H1 (cell line): ENCODE measurements around the gene MRPL36. TPM values are rescaled to one million over a fixed set of nuclear protein-coding genes. Genes with fewer than 3 reads are reported as not detected.

Experiments
- CTCF ChIA-PET: fragments of 300-600 bp; sonication (Branson Sonifier 250); formaldehyde crosslinking; loops from one replicate; lab custom pipeline; 2021; ENCODE audit not compliant: partially characterized antibody; lab: Charles Lee
- POLR2A ChIA-PET: fragments of 300-600 bp; sonication (Branson Sonifier 250); formaldehyde crosslinking; loops from one replicate; lab custom pipeline; 2021; ENCODE audit warnings: inconsistent platforms; ENCODE audit not compliant: partially characterized antibody; lab: Charles Lee
- DNase-seq, 2 experiments: peaks; one replicate each; pipeline versions ENCODE4 v3.0.0 to v3.0.0-alpha.2; 2010 to 2022; ENCODE audit warnings: low spot score in 2 of 2, low read depth in 1 of 2, mixed read lengths in 1 of 2
- FAIRE-seq: peaks from 2 replicates; lab custom pipeline; 2011; peaks lifted over from hg19 to GRCh38; lab: Jason Lieb, UNC
- H2AFZ ChIP-seq: 2 replicates; pipeline ENCODE4 v1.8.1; 2012; ENCODE audit warnings: low read length, inconsistent platforms
- H2AK5ac ChIP-seq: 2 replicates; pipeline ENCODE4 v1.6.1; 2013; ENCODE audit warnings: low read depth, low read length
- H2BK120ac ChIP-seq: replicated peaks from 2 replicates; pipeline ENCODE3; 2013; ENCODE audit warnings: low read depth, low read length, inconsistent platforms
- H2BK12ac ChIP-seq: 2 replicates; pipeline ENCODE4 v1.6.1; 2013; ENCODE audit warnings: low read depth, low read length
- H2BK15ac ChIP-seq: 2 replicates; pipeline ENCODE4 v1.6.1; 2013; ENCODE audit warnings: low read length
- H2BK20ac ChIP-seq: 2 replicates; pipeline ENCODE4 v1.6.1; 2013; ENCODE audit warnings: low read length
- H2BK5ac ChIP-seq: 2 replicates; pipeline ENCODE4 v1.6.1; 2013; ENCODE audit warnings: low read depth, low read length
- H3K14ac ChIP-seq: 2 replicates; pipeline ENCODE4 v1.6.1; 2013; ENCODE audit warnings: inconsistent platforms; ENCODE audit not compliant: insufficient read length
- H3K18ac ChIP-seq: 2 replicates; pipeline ENCODE4 v1.6.1; 2013; ENCODE audit warnings: low read length; ENCODE audit errors: extremely low read depth
- H3K23ac ChIP-seq: 2 replicates; pipeline ENCODE4 v1.6.1; 2013; ENCODE audit warnings: inconsistent platforms; ENCODE audit not compliant: insufficient read length
- H3K23me2 ChIP-seq: 2 replicates; pipeline ENCODE4 v1.6.1; 2013; ENCODE audit warnings: low read depth, low read length
- H3K27ac ChIP-seq: 2 replicates; pipeline ENCODE4 v1.6.1; 2011; ENCODE audit warnings: low read depth, low read length, inconsistent platforms
- H3K27me3 ChIP-seq, 4 experiments: replicated peaks in 1 of 4; 1 replicate in 1 of 4; 2 replicates in 3 of 4; pipeline versions ENCODE4 v1.6.1 to v1.8.1; 2011 to 2013; ENCODE audit warnings: low read length in 3 of 4, mild to moderate bottlenecking in 3 of 4, inconsistent platforms in 2 of 4, mixed read lengths in 2 of 4, moderate library complexity in 1 of 4; ENCODE audit not compliant: control insufficient read depth in 3 of 4, insufficient read depth in 3 of 4; ENCODE audit errors: extremely low read depth in 1 of 4
- H3K36me3 ChIP-seq, 4 experiments: 2 replicates each; pipeline versions ENCODE4 v1.6.1 to v1.8.1; 2011 to 2013; ENCODE audit warnings: mild to moderate bottlenecking in 4 of 4, low read length in 3 of 4, moderate library complexity in 2 of 4, control low read depth in 1 of 4, inconsistent platforms in 1 of 4; ENCODE audit not compliant: insufficient read depth in 4 of 4, control insufficient read depth in 2 of 4
- H3K4ac ChIP-seq: replicated peaks from 2 replicates; pipeline ENCODE3; 2013; ENCODE audit warnings: low read length, low read depth, mixed read lengths, inconsistent platforms; ENCODE audit not compliant: insufficient read length
- H3K4me1 ChIP-seq, 4 experiments: replicated peaks in 1 of 4; 1 replicate in 1 of 4; 2 replicates in 3 of 4; pipeline versions ENCODE4 v1.6.1 to v1.8.1; 2011 to 2013; ENCODE audit warnings: low read length in 3 of 4, inconsistent platforms in 2 of 4, mixed read lengths in 1 of 4; ENCODE audit not compliant: insufficient read depth in 4 of 4, control insufficient read depth in 3 of 4
- H3K4me2 ChIP-seq, 2 experiments: 2 replicates each; pipeline versions ENCODE4 v1.6.1 to v1.8.1; 2011 to 2013; ENCODE audit warnings: low read depth in 2 of 2, low read length in 2 of 2, control low read depth in 1 of 2, inconsistent platforms in 1 of 2, mild to moderate bottlenecking in 1 of 2; ENCODE audit not compliant: insufficient read depth in 1 of 2
- H3K4me3 ChIP-seq, 4 experiments: fragments of 200-600, 300-600 bp in 1 of 4; sonication (generic), shearing (Covaris generic), sonication (Bioruptor Twin) in 1 of 4; 2 replicates each; pipeline versions ENCODE4 v1.5.1 to v1.8.1; 2011 to 2016; ENCODE audit warnings: low read length in 4 of 4, low read depth in 3 of 4, control low read depth in 2 of 4, inconsistent platforms in 2 of 4, mild to moderate bottlenecking in 2 of 4, mixed read lengths in 1 of 4, moderate library complexity in 1 of 4; ENCODE audit not compliant: insufficient read depth in 2 of 4; ENCODE audit errors: extremely low read depth in 1 of 4
- H3K56ac ChIP-seq: replicated peaks from 2 replicates; pipeline ENCODE3; 2013; ENCODE audit warnings: low read depth, mild to moderate bottlenecking, mixed read lengths, low read length, inconsistent platforms; ENCODE audit not compliant: insufficient read length
- H3K79me1 ChIP-seq: 2 replicates; pipeline ENCODE4 v1.6.1; 2013; ENCODE audit warnings: low read depth, low read length, control low read depth
- H3K79me2 ChIP-seq, 2 experiments: 2 replicates each; pipeline versions ENCODE4 v1.6.1 to v1.8.1; 2012 to 2013; ENCODE audit warnings: low read length in 2 of 2, mild to moderate bottlenecking in 2 of 2, inconsistent platforms in 1 of 2; ENCODE audit not compliant: insufficient read depth in 2 of 2, control insufficient read depth in 1 of 2
- H3K9ac ChIP-seq, 4 experiments: replicated peaks in 1 of 4; 1 replicate in 1 of 4; 2 replicates in 3 of 4; pipeline versions ENCODE4 v1.6.1 to v1.8.1; 2011 to 2013; ENCODE audit warnings: low read depth in 3 of 4, low read length in 3 of 4, control low read depth in 2 of 4, mild to moderate bottlenecking in 2 of 4, moderate library complexity in 2 of 4, inconsistent platforms in 1 of 4; ENCODE audit errors: extremely low read depth in 1 of 4
- H3K9me3 ChIP-seq, 2 experiments: 2 replicates each; pipeline versions ENCODE4 v1.6.1 to v1.8.1; 2012 to 2013; ENCODE audit warnings: mild to moderate bottlenecking in 2 of 2, moderate library complexity in 2 of 2, control low read depth in 1 of 2, inconsistent platforms in 1 of 2, low read depth in 1 of 2, low read length in 1 of 2, mixed read lengths in 1 of 2; ENCODE audit not compliant: insufficient read depth in 2 of 2
- H4K20me1 ChIP-seq, 2 experiments: replicated peaks in 1 of 2; 2 replicates each; pipeline versions ENCODE3 to v1.8.1; 2011 to 2013; ENCODE audit warnings: inconsistent platforms in 2 of 2, low read length in 2 of 2, mild to moderate bottlenecking in 1 of 2; ENCODE audit not compliant: insufficient read depth in 2 of 2, control insufficient read depth in 1 of 2
- H4K5ac ChIP-seq: 2 replicates; pipeline ENCODE4 v1.6.1; 2013; ENCODE audit warnings: low read length, low read depth, mixed read lengths, inconsistent platforms; ENCODE audit not compliant: insufficient read length
- H4K8ac ChIP-seq: 2 replicates; pipeline ENCODE4 v1.8.0; 2013; ENCODE audit warnings: mild to moderate bottlenecking, moderate library complexity, low read length, inconsistent platforms; ENCODE audit not compliant: insufficient read depth; ENCODE audit errors: extremely low read depth
- H4K91ac ChIP-seq: replicated peaks from 2 replicates; pipeline ENCODE3; 2013; ENCODE audit warnings: low read length, mixed read lengths, inconsistent platforms; ENCODE audit not compliant: insufficient read length
- BCL11A ChIP-seq, 2 experiments: IDR thresholded peaks; one replicate each; pipeline ENCODE4 v1.6.1; 2011; ENCODE audit warnings: low read depth in 2 of 2, low read length in 2 of 2, mild to moderate bottlenecking in 2 of 2
- CBX5 ChIP-seq: fragments of 300-800, 300-1000 bp; sonication (generic); IDR thresholded peaks from 2 replicates; pipeline ENCODE4 v1.7.1; 2016; ENCODE audit warnings: antibody characterized with exemption, low read length, low read depth
- PHF8 ChIP-seq: fragments of 200-600 bp; sonication (generic); conservative IDR thresholded peaks from 2 replicates; pipeline ENCODE4 v1.7.1; 2012; ENCODE audit warnings: low read depth, mild to moderate bottlenecking, inconsistent platforms, low read length, moderate library complexity
- TEAD4 ChIP-seq: IDR thresholded peaks from 2 replicates; pipeline ENCODE4 v1.6.1; 2012; ENCODE audit warnings: low read depth, low read length, inconsistent platforms, mixed read lengths
- WGBS, 2 experiments: shearing (Covaris generic) in 1 of 2; methylation state at CpG; one replicate each; pipeline versions ENCODE4 v1.1.6 to v1.1.7; 2013 to 2015; ENCODE audit warnings: low lambda C conversion rate in 2 of 2, mixed read lengths in 2 of 2, inconsistent platforms in 1 of 2, low coverage in 1 of 2, missing lambda C conversion rate in 1 of 2; ENCODE audit not compliant: insufficient replicate concordance in 2 of 2, insufficient coverage in 1 of 2, insufficient read length in 1 of 2; ENCODE audit errors: extremely low coverage in 1 of 2, missing lambda C conversion rate in 1 of 2; 5-methylcytosine and 5-hydroxymethylcytosine counted together
- polyA plus RNA-seq, 7 experiments: library from polyadenylated mRNA; depleted of rRNA in 3 of 7; stranded (reverse) in 5 of 7; unstranded in 2 of 7; fragments of >200 nt in 5 of 7; fragments of 200-250 nt in 2 of 7; gene quantifications; 1 replicate in 5 of 7; 2 replicates in 1 of 7; 4 replicates in 1 of 7; pipeline versions ENCODE4 v1.2.1 to v1.2.3, GENCODE V29; 2011 to 2013; ENCODE audit warnings: missing spikeins in 2 of 7, mixed read lengths in 2 of 7
- total RNA-seq: library from RNA; stranded (reverse); fragmentation: NEBNext Ultra II Directional; extraction: Animal tissue kit (Norgen Biotek cat#: 25700); gene quantifications from 2 replicates; pipeline ENCODE4 v1.2.1, GENCODE V29; 2021

Gene MRPL36
- total and polyA plus RNA-seq, 2 of the 8 experiments (the other 6 are each of a cell fraction or from before 2014, with no cell fraction given) = 56.3 to 81.5 TPM

- Histone ChIP-seq H2AK5ac (no peak overlapping the region), H3K23me2 (no peaks in the 10 kb centered on the region), H3K4me3 (no peak overlapping the region), H3K27me3 (no peaks in the 10 kb centered on the region), H3K4me1 (no peaks in the 10 kb centered on the region), H2BK20ac (no peak overlapping the region), H3K9ac (no peak overlapping the region), H2AFZ (no peak overlapping the region), H3K79me2 (no peaks in the 10 kb centered on the region), H3K18ac (no peak overlapping the region), H3K79me1 (no peaks in the 10 kb centered on the region), H3K4me2 (no peak overlapping the region), H3K4ac (no peak overlapping the region), H4K5ac (no peak overlapping the region), H3K36me3 (no peaks in the 10 kb centered on the region), H3K9me3 (no peaks in the 10 kb centered on the region), H4K91ac (no peak overlapping the region), H3K23ac (no peak overlapping the region), H2BK5ac (no peak overlapping the region), H2BK12ac (no peak overlapping the region), H3K27ac (no peak overlapping the region), H4K8ac (no peak overlapping the region), H2BK120ac (no peak overlapping the region), H4K20me1 (peaks cover 0 to under 1% of the 10 kb centered on the region in 2 experiments), H3K14ac (no peak overlapping the region), H3K56ac (no peak overlapping the region), H2BK15ac (no peak overlapping the region)
- TF ChIP-seq TEAD4 (no peak), CBX5 (no peak), BCL11A (IDR thresholded peaks at IDR 0.05; ENCODE audit: low read depth in 2 of 2, low read length in 2 of 2) (no peak), PHF8 (no peak)
- ChIA-PET POLR2A (interaction anchor here (1.5 kb wide), 1 partner anchor 12 kb away, joined by 3 read pairs; no protein-coding TSS in a partner anchor), CTCF (interaction anchor here (1.3 to 2.9 kb wide), 2 partner anchors 14 to 39 kb away, joined by 5 to 18 read pairs; no protein-coding TSS in a partner anchor)
- 91% methylated on average over 28 of the region's 31 CpGs; no CpG with 5 or more reads in 1 of the 2 experiments for WGBS, 2 experiments
- no peak for FAIRE-seq
- no peak for DNase-seq
Measured at GRCh38 chr5:1777281-1778137, 22.1 kb downstream of the MRPL36 start.
